ENCODE results near the gene NCOA7. TPM values are rescaled to one million over a fixed set of nuclear protein-coding genes. Genes with fewer than 3 reads are reported as not detected.

NCOA7 gene
- total and polyA plus RNA-seq, 9 of the 15 experiments (the other 6 are each of a cell fraction or from before 2014, with no cell fraction given) = 5.8 to 14.6 (median 9.3) TPM

GRCh38 chr6:125858427-125859320, 67.9 kb downstream of the NCOA7 start (continued):
- TF ChIP-seq IRF1 (CRISPR knock-in tag; IDR thresholded peaks at IDR 0.05; ENCODE audit: borderline replicate concordance) = no peak
- no peak for TF ChIP-seq ZFX (CRISPR knock-in tag; IDR thresholded peaks at IDR 0.05)
- no peak for TF ChIP-seq LEF1 (IDR thresholded peaks at IDR 0.05)
- TF ChIP-seq ZNF239 (CRISPR knock-in tag; IDR thresholded peaks at IDR 0.05) = no peak
- peak; percentile 20; the same call in 1 of the 2 replicates for TF ChIP-seq EP400 (IDR thresholded peaks at IDR 0.05)
- TF ChIP-seq ZNF318 (IDR thresholded peaks at IDR 0.05; ENCODE audit: borderline replicate concordance in 1 of 2, low read depth in 1 of 2) = no peak
- no peak for TF ChIP-seq RBFOX2 (IDR thresholded peaks at IDR 0.05; ENCODE audit: low read depth, low read length)
- TF ChIP-seq ZNF395 (CRISPR knock-in tag; IDR thresholded peaks at IDR 0.05) = no peak
- TF ChIP-seq POLR2A (conservative IDR thresholded peaks at IDR 0.05) = no peak
- no peak for TF ChIP-seq BMI1 (IDR thresholded peaks at IDR 0.05; ENCODE audit: low read length)
- peak; percentile 71 for TF ChIP-seq ARID2 (IDR thresholded peaks at IDR 0.05)
- TF ChIP-seq CTCF (IDR thresholded peaks at IDR 0.05 in 2 of 3, conservative IDR thresholded peaks at IDR 0.05 in 1 of 3; ENCODE audit: insufficient read depth in 2 of 3, low read depth in 1 of 3, low read length in 3 of 3) = peak; percentile 85 to 90 (median 89)
- no peak for TF ChIP-seq HIVEP1 (CRISPR knock-in tag; IDR thresholded peaks at IDR 0.05)
